A673 (cell line): ENCODE results near the gene BRPF1.

Source experiments
- EZH2 ChIP-seq: fragments of 200-600 bp; sonication (generic); IDR thresholded peaks from 2 replicates; pipeline ENCODE4 v1.6.1; 2017; ENCODE audit warnings: borderline replicate concordance, low read depth, mild to moderate bottlenecking, mixed read lengths, antibody characterized with exemption, low read length; ENCODE audit not compliant: poor library complexity, severe bottlenecking
- TF ChIP-seq, protein P1 (sequence below): fragments of 300-800, 200-600 bp; sonication (generic); conservative IDR thresholded peaks from 2 replicates; pipeline ENCODE4 v1.5.1; 2017; ENCODE audit warnings: low read depth, mild to moderate bottlenecking, antibody characterized with exemption, low read length, moderate library complexity, mixed read lengths

GRCh38 chr3:9746330-9746729 is 14.8 kb downstream of the BRPF1 start:
- TF ChIP-seq, protein P1, sequence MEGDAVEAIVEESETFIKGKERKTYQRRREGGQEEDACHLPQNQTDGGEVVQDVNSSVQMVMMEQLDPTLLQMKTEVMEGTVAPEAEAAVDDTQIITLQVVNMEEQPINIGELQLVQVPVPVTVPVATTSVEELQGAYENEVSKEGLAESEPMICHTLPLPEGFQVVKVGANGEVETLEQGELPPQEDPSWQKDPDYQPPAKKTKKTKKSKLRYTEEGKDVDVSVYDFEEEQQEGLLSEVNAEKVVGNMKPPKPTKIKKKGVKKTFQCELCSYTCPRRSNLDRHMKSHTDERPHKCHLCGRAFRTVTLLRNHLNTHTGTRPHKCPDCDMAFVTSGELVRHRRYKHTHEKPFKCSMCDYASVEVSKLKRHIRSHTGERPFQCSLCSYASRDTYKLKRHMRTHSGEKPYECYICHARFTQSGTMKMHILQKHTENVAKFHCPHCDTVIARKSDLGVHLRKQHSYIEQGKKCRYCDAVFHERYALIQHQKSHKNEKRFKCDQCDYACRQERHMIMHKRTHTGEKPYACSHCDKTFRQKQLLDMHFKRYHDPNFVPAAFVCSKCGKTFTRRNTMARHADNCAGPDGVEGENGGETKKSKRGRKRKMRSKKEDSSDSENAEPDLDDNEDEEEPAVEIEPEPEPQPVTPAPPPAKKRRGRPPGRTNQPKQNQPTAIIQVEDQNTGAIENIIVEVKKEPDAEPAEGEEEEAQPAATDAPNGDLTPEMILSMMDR = no peak
- TF ChIP-seq EZH2 = no peak
